WERI-Rb-1 (cell line): ENCODE results near the gene JPH4.

Experiments
- DNase-seq: peaks from one replicate; pipeline ENCODE4 v3.0.0-alpha.2; 2020
- H3K27ac ChIP-seq: fragments of 250-450 bp; sonication (Bioruptor Pico); 2 replicates; pipeline ENCODE4 v1.5.1; 2020; ENCODE audit warnings: mild to moderate bottlenecking, moderate library complexity
- H3K27me3 ChIP-seq: fragments of 250-450 bp; sonication (Bioruptor Pico); 2 replicates; pipeline ENCODE4 v1.5.1; 2021; ENCODE audit warnings: mild to moderate bottlenecking, low read depth, moderate library complexity; ENCODE audit not compliant: insufficient read depth, severe bottlenecking
- H3K36me3 ChIP-seq: fragments of 250-450 bp; sonication (Bioruptor Pico); 2 replicates; pipeline ENCODE4 v1.5.1; 2020; ENCODE audit warnings: mild to moderate bottlenecking, moderate library complexity
- H3K4me3 ChIP-seq: 2 replicates; pipeline ENCODE4 v1.5.1; 2011; ENCODE audit warnings: low read depth, mild to moderate bottlenecking, control low read depth, low read length
- H3K9me3 ChIP-seq: fragments of 250-450 bp; sonication (Bioruptor Pico); 2 replicates; pipeline ENCODE4 v1.5.1; 2021; ENCODE audit warnings: mild to moderate bottlenecking, moderate library complexity; ENCODE audit not compliant: severe bottlenecking
- CTCF ChIP-seq: IDR thresholded peaks from 2 replicates; pipeline ENCODE4 v1.5.1; 2011; ENCODE audit warnings: low read depth, mild to moderate bottlenecking, control low read depth, inconsistent platforms, low read length

JPH4 gene

DNA sequence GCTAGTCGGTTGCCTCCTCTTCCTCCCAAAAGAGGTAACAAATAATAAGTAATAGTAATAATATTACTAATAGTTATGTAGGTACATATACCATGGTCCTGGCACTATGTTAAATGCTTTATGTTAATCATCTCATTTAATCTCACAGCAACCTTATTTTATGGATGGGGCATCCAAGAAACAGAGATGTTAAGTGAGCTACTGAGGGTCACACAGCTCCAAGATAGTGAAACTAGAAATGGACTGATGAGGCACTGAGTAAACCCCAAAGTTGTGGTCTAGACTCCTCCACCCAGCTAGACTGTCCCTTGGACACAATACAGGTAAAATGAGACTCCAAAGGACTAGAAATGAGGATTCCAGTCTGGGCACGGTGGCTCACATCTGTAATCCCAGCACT, 42.1 kb downstream of the JPH4 start:
- Histone ChIP-seq H3K27ac (no peak overlapping the region), H3K27me3 (no peaks in the 10 kb centered on the region), H3K36me3 (no peaks in the 10 kb centered on the region), H3K4me3 (no peak overlapping the region), H3K9me3 (no peaks in the 10 kb centered on the region)
- TF ChIP-seq CTCF: no peak
- DNase-seq: no peak

- no peaks in the 10 kb centered on the region for H3K27me3 ChIP-seq
- H3K9me3 ChIP-seq: no peaks in the 10 kb centered on the region
Measured at GRCh38 chr14:23535943-23536342, 42.6 kb downstream of the JPH4 start.

GRCh38 chr14:23533652-23534435, 44.7 kb downstream of the JPH4 start:
- TF ChIP-seq CTCF: no peak
- H3K27me3 ChIP-seq: no peaks in the 10 kb centered on the region
- no peak overlapping the region for H3K27ac ChIP-seq
- H3K9me3 ChIP-seq: no peaks in the 10 kb centered on the region
- no peak for DNase-seq
- no peaks in the 10 kb centered on the region; the same call in 1 of the 2 replicates for H3K36me3 ChIP-seq
- H3K4me3 ChIP-seq: no peak overlapping the region

More at GRCh38 chr14:23535943-23536342, 42.6 kb downstream of the JPH4 start:
- Histone ChIP-seq H3K27ac (no peak overlapping the region), H3K36me3 (no peaks in the 10 kb centered on the region), H3K4me3 (no peak overlapping the region)
- no peak for DNase-seq
- no peak for TF ChIP-seq CTCF

- Histone ChIP-seq H3K27ac (no peak overlapping the region), H3K9me3 (no peaks in the 10 kb centered on the region), H3K27me3 (no peaks in the 10 kb centered on the region), H3K4me3 (no peak overlapping the region), H3K36me3 (no peaks in the 10 kb centered on the region; the same call in 1 of the 2 replicates)
- TF ChIP-seq CTCF: no peak
- DNase-seq: no peak
Measured at GRCh38 chr14:23532658-23533057, 45.9 kb downstream of the JPH4 start.

DNA sequence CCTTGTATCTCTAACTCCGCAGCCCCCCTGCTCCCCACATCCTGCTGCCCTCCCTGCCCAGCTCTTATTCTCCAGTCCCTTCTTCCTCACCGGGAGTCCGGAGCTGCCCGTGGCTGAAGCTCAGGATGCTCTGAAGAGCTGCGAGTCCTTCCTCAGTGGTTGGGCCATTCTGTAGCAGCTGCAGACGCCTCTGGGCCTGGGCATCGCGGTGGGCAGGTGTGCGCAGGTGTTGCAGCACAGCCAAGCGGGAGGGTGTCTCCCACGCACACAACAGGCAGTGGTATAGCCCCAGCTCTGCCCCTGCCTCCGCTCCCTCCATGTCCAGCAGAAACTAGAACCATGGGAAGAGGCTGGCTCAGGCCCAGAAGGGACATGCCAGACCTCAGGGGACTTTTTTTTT, 47.2 kb downstream of the JPH4 start:
- no peak overlapping the region for H3K4me3 ChIP-seq
- TF ChIP-seq CTCF: no peak
- H3K27me3 ChIP-seq: no peaks in the 10 kb centered on the region
- no peak overlapping the region for H3K27ac ChIP-seq
- H3K9me3 ChIP-seq: no peaks in the 10 kb centered on the region
- peaks cover 2% of the 10 kb centered on the region for H3K36me3 ChIP-seq
- DNase-seq: no peak
